WI38 (cell line): Measurements from ENCODE around the gene ANGPTL2.

Source experiments
- H3K4me3 ChIP-seq: 2 replicates; pipeline ENCODE4 v1.5.1; 2011; ENCODE audit warnings: low read depth, mild to moderate bottlenecking, control low read depth, low read length
- CTCF ChIP-seq: IDR thresholded peaks from 2 replicates; pipeline ENCODE4 v1.5.1; 2012; ENCODE audit warnings: low read depth, mild to moderate bottlenecking, control low read depth, low read length

The ANGPTL2 gene

DNA sequence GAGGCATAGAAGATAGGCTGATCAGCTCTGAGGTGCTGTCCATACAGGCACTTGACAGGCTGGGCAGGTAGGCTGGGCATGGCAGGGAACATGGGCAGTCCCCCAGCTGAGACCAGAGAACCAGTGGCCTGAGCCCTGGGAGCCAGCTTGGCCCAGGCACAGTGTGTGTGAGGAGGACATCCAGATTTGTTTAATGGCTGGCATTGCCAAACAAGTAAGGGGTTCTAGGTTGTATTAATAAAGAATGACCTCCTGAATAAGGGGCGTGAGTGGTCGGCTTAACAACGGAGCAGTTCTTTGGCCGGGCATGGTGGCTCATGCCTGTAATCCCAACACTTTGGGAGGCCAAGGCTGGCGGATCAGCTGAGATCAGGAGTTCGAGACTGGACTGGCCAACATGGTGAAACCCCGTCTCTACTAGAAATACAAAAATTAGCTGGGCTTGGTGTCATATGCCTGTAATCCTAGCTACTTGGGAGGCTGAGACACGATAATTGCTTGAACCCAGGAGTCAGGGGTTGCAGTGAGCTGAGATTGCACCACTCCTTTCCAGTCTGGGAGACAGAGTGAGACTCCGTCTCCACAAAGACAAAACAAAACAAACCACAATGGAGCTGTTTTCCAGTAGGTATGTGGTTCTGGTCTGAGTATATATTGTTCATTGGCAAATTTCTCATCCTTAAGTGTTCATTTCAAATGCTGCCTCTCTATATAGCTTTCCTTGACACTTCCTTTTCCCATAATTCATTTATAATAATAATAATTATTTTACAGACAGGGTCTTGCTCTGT lies 56.2 kb downstream of the ANGPTL2 start:
- H3K4me3 ChIP-seq, result no peak overlapping the region
- TF ChIP-seq CTCF, result no peak

DNA sequence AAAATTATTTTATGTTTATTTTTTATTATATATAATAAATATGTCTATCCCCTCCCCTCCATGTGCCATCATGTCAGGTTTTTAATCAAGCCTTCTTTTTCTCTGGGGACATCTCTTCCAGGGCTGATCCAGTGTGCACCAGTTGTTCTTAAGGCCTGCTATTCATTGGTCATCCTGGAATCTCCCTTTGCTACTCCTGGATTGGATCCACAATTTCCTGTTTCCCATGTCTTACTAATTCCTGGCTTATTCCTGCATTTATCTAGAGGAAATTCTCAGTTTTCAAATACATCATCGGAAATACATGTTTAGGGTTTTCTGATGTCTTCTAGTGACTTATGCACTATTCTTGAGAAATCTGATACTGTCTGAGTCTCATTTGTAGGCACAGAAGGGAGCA lies 56.8 kb downstream of the ANGPTL2 start:
- no peak for TF ChIP-seq CTCF
- no peak overlapping the region for H3K4me3 ChIP-seq

GRCh38 chr9:127064335-127064734 lies 58.1 kb downstream of the ANGPTL2 start:
- TF ChIP-seq CTCF, result no peak
- no peak overlapping the region for H3K4me3 ChIP-seq

- no peak overlapping the region for H3K4me3 ChIP-seq
- no peak for TF ChIP-seq CTCF
Observed at GRCh38 chr9:127061411-127061810, 61.0 kb downstream of the ANGPTL2 start.

DNA sequence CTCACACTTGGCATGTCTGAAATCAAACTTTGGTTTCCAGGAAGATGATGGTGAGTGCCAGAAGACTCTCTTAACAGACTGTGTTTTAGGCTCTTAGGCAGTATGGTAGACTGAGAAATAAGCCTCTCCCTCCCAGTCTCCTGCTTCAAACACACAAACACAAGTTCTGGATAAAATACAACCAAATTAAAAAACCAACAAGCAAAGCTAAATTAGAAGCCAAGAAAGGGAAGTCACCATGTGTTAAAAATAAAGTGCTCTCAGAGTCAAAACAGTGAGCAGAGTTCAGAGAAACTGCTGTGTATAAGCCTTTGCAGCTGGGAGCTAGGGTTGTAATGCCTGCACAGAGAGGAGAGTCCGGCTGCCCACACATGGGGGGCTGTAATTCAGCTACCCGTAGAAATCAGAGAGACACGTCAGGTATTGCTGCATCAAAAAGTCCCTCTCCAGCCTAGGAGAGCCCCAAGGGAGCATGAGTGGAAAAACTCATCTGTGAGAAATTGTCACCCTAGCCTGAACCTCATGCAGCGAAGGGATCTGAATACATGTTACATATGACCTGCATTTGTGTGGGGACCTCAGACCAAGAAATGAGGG lies 62.6 kb downstream of the ANGPTL2 start:
- no peak for TF ChIP-seq CTCF

GRCh38 chr9:127059030-127059429 lies 63.4 kb downstream of the ANGPTL2 start:
- TF ChIP-seq CTCF, result no peak
- H3K4me3 ChIP-seq, result no peak overlapping the region

More for the DNA sequence above, 62.6 kb downstream of the ANGPTL2 start:
- no peak overlapping the region for H3K4me3 ChIP-seq

DNA sequence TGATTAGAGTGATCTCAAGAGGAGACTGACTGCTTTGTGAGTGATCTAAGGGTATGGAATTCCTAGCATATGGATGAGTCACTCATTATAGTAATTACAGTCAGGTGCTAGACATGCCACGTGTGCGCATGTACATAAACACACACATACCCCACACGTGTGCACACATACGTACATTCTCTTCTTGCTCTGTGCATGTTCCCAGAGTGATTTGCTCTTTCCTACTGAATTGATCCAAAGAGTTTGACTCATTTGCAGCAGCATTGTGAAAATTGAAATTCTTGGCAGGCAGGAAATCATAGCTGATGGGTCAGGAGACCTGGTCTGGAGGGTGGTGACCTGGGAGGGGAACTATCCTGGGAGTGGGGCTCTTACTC lies 63.8 kb downstream of the ANGPTL2 start:
- no peak for TF ChIP-seq CTCF
- no peak overlapping the region for H3K4me3 ChIP-seq
